ENCODE measurements around the gene KLK1. TPM values are rescaled to one million over a fixed set of nuclear protein-coding genes. Genes with fewer than 3 reads are reported as not detected.

The KLK1 gene
- polyA plus RNA-seq, 1 of the 3 experiments (the other 2 are of a cell fraction) = not detected

- TF ChIP-seq FOXJ3 (CRISPR knock-in tag; IDR thresholded peaks at IDR 0.05) (no peak), GATA2 (CRISPR knock-in tag; IDR thresholded peaks at IDR 0.05) (no peak), EP300 (IDR thresholded peaks at IDR 0.05; ENCODE audit: borderline replicate concordance in 1 of 2, low read depth in 1 of 2, low read length in 1 of 2) (no peak), FOSL2 (IDR thresholded peaks at IDR 0.05; ENCODE audit: borderline replicate concordance, low read depth) (no peak), TCF12 (IDR thresholded peaks at IDR 0.05) (no peak), JUND (IDR thresholded peaks at IDR 0.05) (no peak), YY1 (IDR thresholded peaks at IDR 0.05; ENCODE audit: low read depth) (no peak), FOXM1 (IDR thresholded peaks at IDR 0.05; ENCODE audit: low read depth) (no peak), POLR2AphosphoS5 (IDR thresholded peaks at IDR 0.05; ENCODE audit: low read depth, low read length) (no peak), ZBTB33 (IDR thresholded peaks at IDR 0.05; ENCODE audit: borderline replicate concordance, low read depth) (no peak), REST (IDR thresholded peaks at IDR 0.05; ENCODE audit: low read depth, low read length) (no peak), RCOR1 (IDR thresholded peaks at IDR 0.05; ENCODE audit: low read length) (no peak), NFIC (IDR thresholded peaks at IDR 0.05; ENCODE audit: borderline replicate concordance) (no peak), RAD21 (IDR thresholded peaks at IDR 0.05; ENCODE audit: low read length) (no peak), GABPA (IDR thresholded peaks at IDR 0.05; ENCODE audit: low read depth) (no peak), USF2 (IDR thresholded peaks at IDR 0.05; ENCODE audit: borderline replicate concordance, low read depth, low read length) (no peak), NRF1 (IDR thresholded peaks at IDR 0.05; ENCODE audit: low read depth, low read length) (no peak), PBX3 (IDR thresholded peaks at IDR 0.05) (no peak)
- Histone ChIP-seq H3F3A (replicated peaks; ENCODE audit: insufficient read depth) (no peaks in the 10 kb centered on the region), H3K9ac (no peak overlapping the region), H3K9me3 (no peaks in the 10 kb centered on the region), H3K36me3 (replicated peaks in 1 of 2; ENCODE audit: control insufficient read depth in 1 of 2, insufficient read depth in 2 of 2, low read length in 1 of 2) (no peaks in the 10 kb centered on the region), H3K27ac (ENCODE audit: low read depth in 2 of 2, low read length in 1 of 2) (no peak overlapping the region), H3K79me2 (ENCODE audit: insufficient read depth) (no peaks in the 10 kb centered on the region), H3K9me2 (no peaks in the 10 kb centered on the region), H3K4me2 (no peak overlapping the region), H3K4me3 (ENCODE audit: low read depth in 2 of 2, low read length in 1 of 2) (no peak overlapping the region), H4K20me1 (ENCODE audit: insufficient read depth) (no peaks in the 10 kb centered on the region), H3K27me3 (ENCODE audit: insufficient read depth) (peaks cover 48% of the 10 kb centered on the region), H3K4me1 (ENCODE audit: control insufficient read depth in 1 of 2, insufficient read depth in 2 of 2, low read depth in 1 of 2, low read length in 1 of 2) (no peaks in the 10 kb centered on the region), H2AFZ (ENCODE audit: low read depth) (no peak overlapping the region)
- 35% methylated on average over 15 of the region's 16 CpGs for WGBS (ENCODE audit: low lambda C conversion rate)
- CTCF ChIA-PET = interaction anchor here (0.7 to 9.7 kb wide), 8 partner anchors 58 to 424 kb away, joined by 3 to 113 read pairs (median 14); partner anchors contain the start of gene CLEC11A
- no peak for DNase-seq
- POLR2A ChIA-PET = interaction anchor here (0.6 kb wide), 1 partner anchor 229 kb away, joined by 3 read pairs; no protein-coding TSS in a partner anchor
These were observed 42.7 kb downstream of the KLK1 start for GRCh38 chr19:50780753-50781435.
